D721Med (cell line): ENCODE results near the gene NWD2.
"Not testable (repeated sequence)": the region's sequence is repeated elsewhere in the genome, so short reads cannot be mapped to it uniquely, and the experiment has no call there.

ENCODE experiments used
- DNase-seq: peaks from one replicate; pipeline ENCODE4 v3.0.0; 2011; ENCODE audit warnings: low spot score; ENCODE audit not compliant: insufficient read length
- FAIRE-seq: peaks from 2 replicates; lab custom pipeline; 2011; peaks lifted over from hg19 to GRCh38; lab: Jason Lieb, UNC
- CTCF ChIP-seq: IDR thresholded peaks from 2 replicates; pipeline ENCODE4 v1.5.1; 2012; ENCODE audit warnings: mild to moderate bottlenecking, control low read depth; ENCODE audit not compliant: insufficient read depth; ENCODE audit errors: missing control alignments

NWD2 gene

GRCh38 chr4:37490391-37491347, 246.1 kb downstream of the NWD2 start:
- DNase-seq, result no peak
- no peak for FAIRE-seq
- TF ChIP-seq CTCF, result no peak

- FAIRE-seq, DNase-seq: not testable (repeated sequence)
Measured at GRCh38 chr4:37495353-37495752, 250.8 kb downstream of the NWD2 start.
